Measurements from ENCODE around the gene ZNF532.

Gene ZNF532

GRCh38 chr18:58882686-58883085 is 18.0 kb downstream of the ZNF532 start:
- Histone ChIP-seq H4K8ac (ENCODE audit: low read depth, low read length) (no peak overlapping the region), H2BK5ac (ENCODE audit: low read length) (no peak overlapping the region), H3K79me2 (ENCODE audit: control insufficient read depth, insufficient read depth, low read length) (peaks cover 77% of the 10 kb centered on the region), H2BK120ac (ENCODE audit: low read depth, low read length) (peak overlapping the region; percentile 75), H3K9ac (ENCODE audit: low read length) (no peak overlapping the region), H3K36me3 (ENCODE audit: control insufficient read depth, insufficient read depth, low read length) (peaks cover 10% of the 10 kb centered on the region), H3K27me3 (ENCODE audit: insufficient read depth, low read length, poor library complexity) (no peaks in the 10 kb centered on the region), H3K4ac (ENCODE audit: low read depth, low read length) (no peak overlapping the region), H3K23ac (ENCODE audit: low read length) (no peak overlapping the region), H3K18ac (ENCODE audit: low read length) (no peak overlapping the region), H3K4me3 (ENCODE audit: low read length) (no peak overlapping the region), H3K4me2 (ENCODE audit: low read length) (no peak overlapping the region), H2AK5ac (ENCODE audit: low read length) (no peak overlapping the region), H2BK15ac (replicated peaks; ENCODE audit: low read depth) (no peak overlapping the region), H3K27ac (ENCODE audit: low read depth, low read length) (no peak overlapping the region), H4K5ac (ENCODE audit: low read length) (no peak overlapping the region), H3K56ac (ENCODE audit: low read length) (no peak overlapping the region), H3K79me1 (ENCODE audit: low read length) (peaks cover 25% of the 10 kb centered on the region), H3K4me1 (ENCODE audit: control insufficient read depth, low read depth, low read length) (peaks cover 14% of the 10 kb centered on the region)
- WGBS (ENCODE audit: extremely low coverage, insufficient coverage, low lambda C conversion rate): no CpG with 5 or more reads among the region's 1 CpG
- DNase-seq: peak; percentile 73

GRCh38 chr18:58884680-58885079 is 20.0 kb downstream of the ZNF532 start:
- peaks cover 5% of the 10 kb centered on the region for H3K36me3 ChIP-seq (ENCODE audit: control insufficient read depth, insufficient read depth, low read length)
- H3K27me3 ChIP-seq (ENCODE audit: insufficient read depth, low read length, poor library complexity): no peaks in the 10 kb centered on the region
- H3K4ac ChIP-seq (ENCODE audit: low read depth, low read length): no peak overlapping the region
- H3K4me1 ChIP-seq (ENCODE audit: control insufficient read depth, low read depth, low read length): peaks cover 14% of the 10 kb centered on the region
- H2BK5ac ChIP-seq (ENCODE audit: low read length): no peak overlapping the region
- no peak overlapping the region for H3K27ac ChIP-seq (ENCODE audit: low read depth, low read length)
- no peak overlapping the region for H3K56ac ChIP-seq (ENCODE audit: low read length)
- no peak overlapping the region for H3K4me3 ChIP-seq (ENCODE audit: low read length)
- H3K4me2 ChIP-seq (ENCODE audit: low read length): no peak overlapping the region
- peaks cover 61% of the 10 kb centered on the region for H3K79me2 ChIP-seq (ENCODE audit: control insufficient read depth, insufficient read depth, low read length)
- H2AK5ac ChIP-seq (ENCODE audit: low read length): no peak overlapping the region
- H3K23ac ChIP-seq (ENCODE audit: low read length): no peak overlapping the region
- WGBS (ENCODE audit: extremely low coverage, insufficient coverage, low lambda C conversion rate): no CpG with 5 or more reads among the region's 5 CpGs
- H2BK120ac ChIP-seq (ENCODE audit: low read depth, low read length): no peak overlapping the region
- no peak overlapping the region for H2BK15ac ChIP-seq (replicated peaks; ENCODE audit: low read depth)
- H4K8ac ChIP-seq (ENCODE audit: low read depth, low read length): no peak overlapping the region
- peaks cover 14% of the 10 kb centered on the region for H3K79me1 ChIP-seq (ENCODE audit: low read length)
- H3K18ac ChIP-seq (ENCODE audit: low read length): no peak overlapping the region
- H3K9ac ChIP-seq (ENCODE audit: low read length): no peak overlapping the region
- H4K5ac ChIP-seq (ENCODE audit: low read length): no peak overlapping the region
- DNase-seq: no peak

- no peak overlapping the region for H3K27ac ChIP-seq (ENCODE audit: low read depth, low read length)
- no peak overlapping the region for H2BK15ac ChIP-seq (replicated peaks; ENCODE audit: low read depth)
- H3K4me2 ChIP-seq (ENCODE audit: low read length): no peak overlapping the region
- no peak for DNase-seq
- H3K4me1 ChIP-seq (ENCODE audit: control insufficient read depth, low read depth, low read length): peaks cover 12% of the 10 kb centered on the region
- H2BK120ac ChIP-seq (ENCODE audit: low read depth, low read length): no peak overlapping the region
- no peak overlapping the region for H3K56ac ChIP-seq (ENCODE audit: low read length)
- no peak overlapping the region for H3K9ac ChIP-seq (ENCODE audit: low read length)
- H3K18ac ChIP-seq (ENCODE audit: low read length): no peak overlapping the region
- peaks cover 11% of the 10 kb centered on the region for H3K79me1 ChIP-seq (ENCODE audit: low read length)
- no peak overlapping the region for H3K23ac ChIP-seq (ENCODE audit: low read length)
- no peak overlapping the region for H3K4ac ChIP-seq (ENCODE audit: low read depth, low read length)
- peaks cover 56% of the 10 kb centered on the region for H3K79me2 ChIP-seq (ENCODE audit: control insufficient read depth, insufficient read depth, low read length)
- no peak overlapping the region for H4K5ac ChIP-seq (ENCODE audit: low read length)
- no peak overlapping the region for H2AK5ac ChIP-seq (ENCODE audit: low read length)
- H4K8ac ChIP-seq (ENCODE audit: low read depth, low read length): no peak overlapping the region
- H3K27me3 ChIP-seq (ENCODE audit: insufficient read depth, low read length, poor library complexity): no peaks in the 10 kb centered on the region
- H3K36me3 ChIP-seq (ENCODE audit: control insufficient read depth, insufficient read depth, low read length): peaks cover 4% of the 10 kb centered on the region
- no peak overlapping the region for H2BK5ac ChIP-seq (ENCODE audit: low read length)
- WGBS (ENCODE audit: extremely low coverage, insufficient coverage, low lambda C conversion rate): no CpG with 5 or more reads among the region's 3 CpGs
- H3K4me3 ChIP-seq (ENCODE audit: low read length): no peak overlapping the region
These were observed 21.8 kb downstream of the ZNF532 start for GRCh38 chr18:58886431-58886830.

DNA sequence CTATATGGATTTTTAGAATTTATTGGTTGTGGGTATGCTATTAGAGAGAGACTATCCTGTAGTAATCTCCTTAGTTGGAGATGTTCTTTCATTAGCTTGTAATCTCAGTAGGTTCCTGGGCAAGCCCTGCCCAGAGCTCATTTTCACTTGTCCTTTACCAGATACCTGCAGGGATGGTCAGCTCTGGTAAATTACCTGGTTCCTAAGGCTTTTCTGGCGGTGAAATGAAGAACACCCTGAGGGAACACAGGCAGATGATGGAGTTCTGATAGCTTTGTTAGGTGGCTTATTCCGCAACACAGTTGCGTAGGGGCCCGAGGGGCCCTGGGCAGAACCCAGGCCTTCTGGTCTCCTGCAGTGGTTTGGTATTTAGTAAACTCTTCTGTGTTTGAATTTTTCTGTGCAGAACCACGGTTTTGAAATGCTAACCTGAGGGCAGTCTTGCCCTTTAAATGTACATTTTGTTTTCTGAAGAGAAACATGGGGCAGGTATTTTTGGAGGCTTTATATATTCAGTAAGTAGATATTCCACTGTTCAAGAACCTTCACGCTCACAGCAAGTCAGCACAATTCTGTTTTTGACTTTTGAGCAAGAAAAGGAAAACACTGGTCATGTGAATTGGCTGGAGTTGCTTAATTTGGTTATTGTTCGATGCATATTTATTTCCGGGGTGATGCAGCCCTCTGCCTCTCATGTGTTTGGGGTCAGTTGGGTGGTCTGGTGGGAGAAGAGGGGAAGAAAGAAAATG is 22.4 kb downstream of the ZNF532 start:
- H3K18ac ChIP-seq (ENCODE audit: low read length): no peak overlapping the region
- H3K4me1 ChIP-seq (ENCODE audit: control insufficient read depth, low read depth, low read length): peaks cover 10% of the 10 kb centered on the region
- H3K56ac ChIP-seq (ENCODE audit: low read length): peak overlapping the region; percentile 12
- peaks cover 13% of the 10 kb centered on the region for H3K79me1 ChIP-seq (ENCODE audit: low read length)
- H2BK120ac ChIP-seq (ENCODE audit: low read depth, low read length): no peak overlapping the region
- H3K23ac ChIP-seq (ENCODE audit: low read length): no peak overlapping the region
- H3K36me3 ChIP-seq (ENCODE audit: control insufficient read depth, insufficient read depth, low read length): peaks cover 4% of the 10 kb centered on the region
- H3K79me2 ChIP-seq (ENCODE audit: control insufficient read depth, insufficient read depth, low read length): peaks cover 53% of the 10 kb centered on the region
- no peak overlapping the region for H4K8ac ChIP-seq (ENCODE audit: low read depth, low read length)
- no peak overlapping the region for H3K4me3 ChIP-seq (ENCODE audit: low read length)
- no peak for DNase-seq
- H3K4me2 ChIP-seq (ENCODE audit: low read length): no peak overlapping the region
- H2AK5ac ChIP-seq (ENCODE audit: low read length): no peak overlapping the region
- no peak overlapping the region for H3K27ac ChIP-seq (ENCODE audit: low read depth, low read length)
- no peak overlapping the region for H4K5ac ChIP-seq (ENCODE audit: low read length)
- H2BK15ac ChIP-seq (replicated peaks; ENCODE audit: low read depth): no peak overlapping the region
- no CpG with 5 or more reads among the region's 8 CpGs for WGBS (ENCODE audit: extremely low coverage, insufficient coverage, low lambda C conversion rate)
- H3K4ac ChIP-seq (ENCODE audit: low read depth, low read length): no peak overlapping the region
- no peak overlapping the region for H3K9ac ChIP-seq (ENCODE audit: low read length)
- H3K27me3 ChIP-seq (ENCODE audit: insufficient read depth, low read length, poor library complexity): no peaks in the 10 kb centered on the region
- H2BK5ac ChIP-seq (ENCODE audit: low read length): no peak overlapping the region

GRCh38 chr18:58887613-58887963 is 22.9 kb downstream of the ZNF532 start:
- H3K4me3 ChIP-seq (ENCODE audit: low read length): no peak overlapping the region
- WGBS (ENCODE audit: extremely low coverage, insufficient coverage, low lambda C conversion rate): no CpG with 5 or more reads among the region's 10 CpGs
- no peaks in the 10 kb centered on the region for H3K27me3 ChIP-seq (ENCODE audit: insufficient read depth, low read length, poor library complexity)
- H4K5ac ChIP-seq (ENCODE audit: low read length): no peak overlapping the region
- peak overlapping the region; percentile 12 for H3K56ac ChIP-seq (ENCODE audit: low read length)
- H2BK120ac ChIP-seq (ENCODE audit: low read depth, low read length): no peak overlapping the region
- no peak for DNase-seq
- H3K79me2 ChIP-seq (ENCODE audit: control insufficient read depth, insufficient read depth, low read length): peaks cover 53% of the 10 kb centered on the region
- peaks cover 15% of the 10 kb centered on the region for H3K79me1 ChIP-seq (ENCODE audit: low read length)
- no peak overlapping the region for H2BK15ac ChIP-seq (replicated peaks; ENCODE audit: low read depth)
- no peak overlapping the region for H3K4me2 ChIP-seq (ENCODE audit: low read length)
- no peak overlapping the region for H2BK5ac ChIP-seq (ENCODE audit: low read length)
- H4K8ac ChIP-seq (ENCODE audit: low read depth, low read length): no peak overlapping the region
- H3K18ac ChIP-seq (ENCODE audit: low read length): no peak overlapping the region
- no peak overlapping the region for H3K4ac ChIP-seq (ENCODE audit: low read depth, low read length)
- no peak overlapping the region for H3K9ac ChIP-seq (ENCODE audit: low read length)
- peaks cover 4% of the 10 kb centered on the region for H3K36me3 ChIP-seq (ENCODE audit: control insufficient read depth, insufficient read depth, low read length)
- no peak overlapping the region for H2AK5ac ChIP-seq (ENCODE audit: low read length)
- peaks cover 6% of the 10 kb centered on the region for H3K4me1 ChIP-seq (ENCODE audit: control insufficient read depth, low read depth, low read length)
- no peak overlapping the region for H3K23ac ChIP-seq (ENCODE audit: low read length)
- no peak overlapping the region for H3K27ac ChIP-seq (ENCODE audit: low read depth, low read length)

GRCh38 chr18:58891776-58892175 is 27.1 kb downstream of the ZNF532 start:
- Histone ChIP-seq H3K4me2 (ENCODE audit: low read length) (no peak overlapping the region), H4K8ac (ENCODE audit: low read depth, low read length) (no peak overlapping the region), H3K79me2 (ENCODE audit: control insufficient read depth, insufficient read depth, low read length) (peaks cover 68% of the 10 kb centered on the region), H3K4ac (ENCODE audit: low read depth, low read length) (no peak overlapping the region), H3K23ac (ENCODE audit: low read length) (no peak overlapping the region), H3K36me3 (ENCODE audit: control insufficient read depth, insufficient read depth, low read length) (no peaks in the 10 kb centered on the region), H3K4me1 (ENCODE audit: control insufficient read depth, low read depth, low read length) (peaks cover 5% of the 10 kb centered on the region), H2BK120ac (ENCODE audit: low read depth, low read length) (no peak overlapping the region), H3K9ac (ENCODE audit: low read length) (no peak overlapping the region), H3K27me3 (ENCODE audit: insufficient read depth, low read length, poor library complexity) (no peaks in the 10 kb centered on the region), H3K18ac (ENCODE audit: low read length) (no peak overlapping the region), H3K27ac (ENCODE audit: low read depth, low read length) (no peak overlapping the region), H3K56ac (ENCODE audit: low read length) (no peak overlapping the region), H3K4me3 (ENCODE audit: low read length) (no peak overlapping the region), H4K5ac (ENCODE audit: low read length) (no peak overlapping the region), H3K79me1 (ENCODE audit: low read length) (peaks cover 21% of the 10 kb centered on the region), H2AK5ac (ENCODE audit: low read length) (no peak overlapping the region), H2BK15ac (replicated peaks; ENCODE audit: low read depth) (no peak overlapping the region), H2BK5ac (ENCODE audit: low read length) (no peak overlapping the region)
- no CpG with 5 or more reads among the region's 2 CpGs for WGBS (ENCODE audit: extremely low coverage, insufficient coverage, low lambda C conversion rate)
- no peak for DNase-seq

All from mesendoderm (in vitro differentiated cells).